HG03060 (cell line): ENCODE data around the gene BACH2.
"Not testable (repeated sequence)": the region's sequence is repeated elsewhere in the genome, so short reads cannot be mapped to it uniquely, and the experiment has no call there.

Experiments used
- ATAC-seq: cut with Tn5 transposase; IDR thresholded peaks from one replicate; pipeline ENCODE4 v1.9.1; 2021; ENCODE audit warnings: low read depth, moderate number of reproducible peaks; ENCODE audit not compliant: unreplicated experiment

Gene BACH2

GRCh38 chr6:90296341-90297114, at the start of gene BACH2:
Gene BACH2, minus strand, starts transcription at chr6:90296843. Its CDS starts 287,999 bp downstream, at chr6:90008844.
- peak; percentile 85 for ATAC-seq

DNA sequence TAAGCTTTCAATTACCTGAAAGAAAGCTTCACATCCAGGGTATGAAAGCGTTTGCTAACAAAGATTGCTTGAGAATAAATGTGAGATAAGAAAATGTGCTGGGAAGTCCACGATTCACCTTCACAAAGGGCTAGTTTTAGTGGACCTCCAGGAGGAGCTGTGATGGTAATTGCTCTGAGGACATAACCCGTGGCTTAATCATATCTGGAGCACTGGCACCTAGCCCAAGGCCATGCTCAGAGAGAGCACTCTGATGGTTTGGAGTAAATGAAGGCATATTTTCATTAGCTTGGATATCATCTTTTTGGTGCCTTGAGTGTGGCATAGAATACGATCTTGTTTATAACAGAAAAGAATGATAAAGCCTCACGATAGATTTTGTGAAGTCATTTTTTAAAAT, 46.9 kb upstream of the BACH2 start:
- no peak for ATAC-seq

DNA sequence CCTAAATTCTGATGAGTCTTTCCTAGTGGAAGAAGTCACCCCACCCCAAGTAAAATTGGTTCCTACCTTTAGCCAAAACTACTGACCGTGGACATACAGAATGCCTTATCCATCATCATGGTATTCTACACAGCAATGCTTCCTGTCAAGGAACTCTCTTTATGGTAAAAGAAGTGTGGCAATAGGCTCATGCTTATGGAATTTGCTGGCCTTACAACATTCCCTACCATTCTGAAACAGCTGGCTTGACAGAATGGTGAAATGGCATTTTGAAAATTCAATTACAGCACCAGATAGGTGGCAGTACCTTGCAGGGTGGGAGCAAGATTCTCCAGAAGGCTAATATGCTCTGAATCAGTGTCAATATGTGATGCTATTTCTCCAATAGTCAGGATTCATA, 41.8 kb upstream of the BACH2 start:
- no peak for ATAC-seq

DNA sequence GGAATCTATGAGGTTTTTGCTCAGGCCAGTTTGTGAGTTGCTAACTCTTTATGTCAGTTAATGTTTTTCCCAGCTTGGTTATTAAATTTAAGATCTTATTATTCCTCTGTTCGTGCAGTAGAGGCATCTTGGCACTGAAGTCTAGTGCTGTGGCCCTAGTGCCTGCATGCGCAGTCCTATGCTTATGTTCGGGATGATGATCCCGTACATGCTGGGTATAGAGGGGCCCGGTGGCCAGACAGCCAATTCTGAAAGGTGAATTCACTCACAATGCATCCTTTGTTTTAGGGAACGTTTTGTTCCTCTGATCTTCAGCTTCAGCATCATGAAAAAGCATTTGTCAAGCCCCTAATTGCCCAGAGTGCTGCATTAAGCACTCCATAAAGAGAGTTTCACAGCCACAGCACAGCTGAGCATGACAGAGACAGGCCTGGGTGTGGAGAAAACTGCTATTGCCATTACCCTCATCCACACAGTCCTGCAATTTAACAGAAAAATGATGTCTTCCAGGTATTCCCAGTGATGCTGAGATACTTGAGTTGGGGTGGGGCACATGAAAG, 39.8 kb upstream of the BACH2 start:
- no peak for ATAC-seq

- ATAC-seq = no peak
These were observed 37.3 kb upstream of the BACH2 start for GRCh38 chr6:90333928-90334327.

DNA sequence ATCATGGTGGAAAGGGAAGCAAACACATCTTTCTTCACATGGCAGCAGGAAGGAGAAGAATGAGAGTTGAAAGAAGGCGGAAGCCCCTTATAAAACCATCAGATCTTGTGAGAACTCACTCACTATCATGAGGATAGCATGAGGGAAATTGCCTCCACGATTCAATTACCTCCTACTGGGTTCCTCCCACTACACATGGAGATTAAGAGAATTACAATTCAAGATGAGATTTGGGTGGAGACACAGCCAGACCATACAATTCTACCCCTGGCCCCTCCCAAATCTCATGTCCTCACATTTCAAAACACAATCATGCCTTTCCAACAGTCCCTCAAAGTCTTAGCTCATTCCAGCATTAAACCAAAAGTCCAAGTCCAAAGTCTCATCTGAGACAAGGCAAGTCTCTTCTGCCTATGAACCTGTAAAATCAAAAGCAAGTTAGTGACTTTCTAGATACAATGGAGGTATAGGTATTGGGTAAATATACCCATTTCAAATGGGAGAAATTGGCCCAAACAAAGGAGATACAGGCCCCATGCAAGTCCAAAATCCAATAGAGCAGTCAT, 36.4 kb upstream of the BACH2 start:
- not testable (repeated sequence) for ATAC-seq

GRCh38 chr6:90329386-90330077, 32.9 kb upstream of the BACH2 start:
- ATAC-seq = no peak

DNA sequence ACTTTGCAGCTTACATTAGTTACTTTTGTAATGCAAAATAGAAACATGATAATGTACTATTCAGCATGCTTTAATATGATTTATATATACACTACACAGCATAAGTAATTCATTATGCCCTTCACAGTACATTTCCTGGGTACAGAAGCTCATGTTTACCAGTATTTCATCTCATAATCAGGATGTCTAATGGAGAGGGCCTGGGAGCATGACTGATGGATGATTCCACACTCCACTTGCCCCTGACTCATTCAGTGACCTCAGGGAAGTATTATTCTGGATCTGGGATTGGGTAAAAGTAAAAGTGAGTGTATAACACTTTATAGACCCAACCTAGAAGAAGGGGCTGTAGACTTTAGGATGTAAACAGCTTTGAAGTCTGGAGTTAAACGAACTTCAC, 31.4 kb upstream of the BACH2 start:
- ATAC-seq = no peak

DNA sequence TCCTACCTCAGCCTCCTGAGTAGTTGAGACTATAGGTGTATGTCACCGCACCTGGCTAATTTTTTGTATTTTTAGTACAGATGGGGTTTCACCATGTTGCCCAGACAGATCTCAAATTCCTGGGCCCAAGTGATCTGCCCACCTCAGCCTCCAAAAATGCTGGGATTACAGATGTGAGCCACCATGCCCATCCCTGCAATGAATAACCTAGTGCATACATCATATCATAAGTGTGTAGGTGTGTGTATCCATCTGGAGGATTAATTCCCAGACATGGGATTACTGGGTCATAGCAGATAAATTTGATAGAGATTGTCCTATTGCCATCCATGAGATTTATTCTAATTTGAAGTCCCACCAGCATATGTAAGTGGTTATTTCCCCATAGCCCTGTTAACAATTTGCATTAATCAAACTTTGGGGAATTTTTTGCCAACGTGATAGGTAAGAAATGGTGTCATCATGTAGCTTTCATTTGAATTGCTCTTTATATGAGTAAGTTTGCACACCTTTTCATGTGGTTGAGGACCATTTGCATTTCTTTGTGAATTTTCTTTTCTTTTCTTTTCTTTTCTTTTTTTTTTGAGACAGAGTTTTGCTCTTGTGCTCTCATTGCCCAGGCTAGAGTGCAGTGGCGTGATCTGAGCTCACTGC, 29.9 kb upstream of the BACH2 start:
- ATAC-seq = no peak

DNA sequence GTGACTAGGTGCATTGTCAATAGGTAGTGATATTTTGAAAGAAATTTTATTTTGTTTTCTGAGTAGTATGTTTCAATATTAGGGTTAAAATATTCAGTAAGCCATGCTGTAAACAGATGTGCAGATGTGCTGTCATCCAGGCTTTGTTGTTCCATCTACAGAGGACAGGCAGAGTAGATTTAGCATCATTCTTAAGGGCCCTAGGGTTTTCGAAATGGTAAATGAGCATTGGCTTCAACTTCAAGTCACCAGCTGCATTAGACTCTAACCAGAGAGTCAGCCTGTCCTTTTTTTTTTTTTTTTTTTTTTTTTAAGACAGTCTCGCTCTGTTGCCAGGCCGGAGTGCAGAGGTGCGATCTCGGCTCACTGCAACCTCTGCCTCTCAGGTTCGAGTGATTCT, 27.1 kb upstream of the BACH2 start:
- no peak for ATAC-seq

GRCh38 chr6:90322976-90323474, 26.4 kb upstream of the BACH2 start:
- ATAC-seq = no peak

- no peak for ATAC-seq
These were observed 23.5 kb upstream of the BACH2 start for GRCh38 chr6:90319979-90320685.

GRCh38 chr6:90319044-90319443, 22.4 kb upstream of the BACH2 start:
- no peak for ATAC-seq

DNA sequence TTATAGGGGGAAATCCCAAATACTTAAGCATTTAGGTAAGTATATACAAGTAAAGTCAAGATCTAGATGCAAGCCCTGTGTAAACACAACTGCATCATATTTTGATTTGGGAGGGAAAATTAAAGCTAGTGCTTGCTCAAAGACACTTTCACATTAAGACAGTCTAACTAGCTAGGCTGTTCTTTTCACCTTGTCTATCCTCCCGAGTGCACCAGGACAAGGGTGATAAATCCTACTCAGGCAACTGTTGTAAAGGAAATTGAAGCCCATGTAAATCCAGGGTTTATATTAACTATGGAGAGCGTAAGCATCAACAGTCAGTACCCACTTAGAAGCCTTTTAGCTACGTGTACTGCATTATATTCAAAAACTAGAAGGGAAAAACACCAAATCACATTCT, 19.3 kb upstream of the BACH2 start:
- ATAC-seq = no peak

- no peak for ATAC-seq
These were observed 18.8 kb upstream of the BACH2 start for GRCh38 chr6:90315354-90315950.

DNA sequence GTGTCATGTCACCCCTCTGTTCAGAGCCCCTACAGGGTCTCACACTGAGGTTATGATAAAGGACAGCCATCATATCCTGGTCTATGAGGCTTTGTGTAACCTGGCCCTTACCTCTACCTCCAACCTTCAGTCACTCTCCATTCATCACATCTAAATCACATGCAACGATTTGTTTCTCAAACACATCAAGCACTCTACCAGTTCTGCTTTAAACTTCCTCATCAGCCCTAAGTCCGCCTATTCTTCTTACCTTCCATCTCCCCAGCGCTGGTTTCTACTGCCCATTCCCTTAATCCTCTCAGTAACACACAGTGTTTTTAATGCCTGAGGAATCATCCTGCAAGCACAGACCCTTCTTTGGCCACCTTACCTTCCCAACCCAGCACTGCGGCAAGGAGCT, 17.9 kb upstream of the BACH2 start:
- ATAC-seq = no peak

DNA sequence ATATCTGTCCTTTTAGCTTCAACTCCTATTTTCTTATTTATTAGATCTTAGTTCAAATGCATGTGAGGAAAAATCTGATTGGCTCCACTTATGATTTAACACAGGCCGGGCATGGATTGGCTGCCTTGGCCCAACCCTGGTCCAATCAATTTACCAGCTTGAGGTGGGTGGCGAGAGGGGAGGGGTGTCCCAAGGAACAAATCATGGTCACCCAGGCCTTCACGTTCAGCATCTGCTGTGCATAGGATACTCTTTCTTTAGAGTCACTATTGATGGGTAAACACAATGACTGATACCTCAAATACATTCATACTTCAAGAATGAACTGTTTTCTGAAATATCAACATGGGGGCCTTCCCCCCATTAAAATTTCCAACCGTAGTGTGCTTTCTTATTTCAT, 14.9 kb upstream of the BACH2 start:
- no peak for ATAC-seq

DNA sequence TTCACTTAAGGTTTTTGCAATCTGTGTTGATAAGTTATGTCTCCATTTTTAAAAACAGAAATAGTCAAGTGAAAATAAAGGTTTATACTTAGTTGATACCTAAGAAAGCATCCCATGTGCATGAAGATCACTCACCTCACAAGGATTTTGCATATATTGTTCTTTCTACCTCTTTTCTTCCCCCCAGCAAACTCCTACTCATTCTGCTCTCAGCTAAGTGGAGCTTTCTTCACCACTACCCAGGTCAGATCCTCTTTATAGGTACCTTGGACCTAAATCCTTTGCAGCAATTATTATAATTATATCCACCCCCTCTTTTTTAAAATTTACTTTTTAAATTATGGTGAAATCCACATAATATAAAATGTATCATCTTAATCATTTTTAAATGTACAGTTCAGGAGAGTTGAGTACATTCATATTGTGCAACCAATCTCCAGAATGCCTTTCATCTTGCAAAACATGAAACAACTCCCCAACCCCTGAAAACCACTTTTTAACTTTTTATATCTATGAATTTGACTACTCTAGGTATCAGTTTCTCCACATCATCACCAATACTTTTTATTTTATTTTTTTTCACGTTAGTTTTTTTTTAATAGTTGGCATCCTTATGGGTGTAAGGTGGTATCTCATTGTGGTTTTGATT, 9.3 kb upstream of the BACH2 start:
- no peak for ATAC-seq

DNA sequence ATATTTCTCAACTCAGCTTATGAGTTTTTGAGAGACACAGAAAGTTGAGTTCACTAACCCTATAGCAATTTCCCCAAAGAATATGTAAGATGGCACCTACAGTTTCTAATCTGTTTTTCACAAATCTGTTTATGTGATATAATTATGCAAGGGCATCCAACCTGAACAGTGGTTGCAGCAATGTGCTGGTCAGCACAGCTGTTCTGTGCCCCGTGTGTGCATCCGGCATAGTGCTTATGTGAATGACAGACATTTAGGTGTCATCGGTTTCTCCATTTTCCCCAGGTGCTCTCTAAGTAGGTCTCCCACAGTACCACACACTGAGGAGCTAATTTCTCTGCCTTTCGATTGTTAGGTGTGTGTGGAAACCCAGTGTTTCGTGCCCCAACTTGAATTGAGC, 7.7 kb upstream of the BACH2 start:
- ATAC-seq = no peak
